GM13976 (cell line): ENCODE data around the gene KLHL29.

Experiments used
- DNase-seq: peaks from one replicate; pipeline ENCODE4 v3.0.0; 2012; ENCODE audit warnings: low spot score
- in situ Hi-C: fragments of 300-500 bp; cut with MboI; formaldehyde crosslinking; loops from one replicate; pipeline ENCODE4 v1.12.0; 2022; ENCODE audit warnings: low sequenced_read_pairs, mixed read lengths, inconsistent platforms; ENCODE audit not compliant: unreplicated experiment
- TF ChIP-seq, protein P1 (sequence below): IDR thresholded peaks from 2 replicates; pipeline ENCODE4 v1.5.1; 2012; ENCODE audit warnings: borderline replicate concordance, mild to moderate bottlenecking; ENCODE audit not compliant: insufficient read depth; ENCODE audit errors: extremely low read depth, missing control alignments, control extremely low read depth

Gene KLHL29

GRCh38 chr2:23378496-23378895 lies 6.5 kb upstream of the KLHL29 start:
- TF ChIP-seq, protein P1, sequence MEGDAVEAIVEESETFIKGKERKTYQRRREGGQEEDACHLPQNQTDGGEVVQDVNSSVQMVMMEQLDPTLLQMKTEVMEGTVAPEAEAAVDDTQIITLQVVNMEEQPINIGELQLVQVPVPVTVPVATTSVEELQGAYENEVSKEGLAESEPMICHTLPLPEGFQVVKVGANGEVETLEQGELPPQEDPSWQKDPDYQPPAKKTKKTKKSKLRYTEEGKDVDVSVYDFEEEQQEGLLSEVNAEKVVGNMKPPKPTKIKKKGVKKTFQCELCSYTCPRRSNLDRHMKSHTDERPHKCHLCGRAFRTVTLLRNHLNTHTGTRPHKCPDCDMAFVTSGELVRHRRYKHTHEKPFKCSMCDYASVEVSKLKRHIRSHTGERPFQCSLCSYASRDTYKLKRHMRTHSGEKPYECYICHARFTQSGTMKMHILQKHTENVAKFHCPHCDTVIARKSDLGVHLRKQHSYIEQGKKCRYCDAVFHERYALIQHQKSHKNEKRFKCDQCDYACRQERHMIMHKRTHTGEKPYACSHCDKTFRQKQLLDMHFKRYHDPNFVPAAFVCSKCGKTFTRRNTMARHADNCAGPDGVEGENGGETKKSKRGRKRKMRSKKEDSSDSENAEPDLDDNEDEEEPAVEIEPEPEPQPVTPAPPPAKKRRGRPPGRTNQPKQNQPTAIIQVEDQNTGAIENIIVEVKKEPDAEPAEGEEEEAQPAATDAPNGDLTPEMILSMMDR, result no peak
- in situ Hi-C loops, result no loop called here
- DNase-seq, result no peak

GRCh38 chr2:23379220-23379695 lies 5.7 kb upstream of the KLHL29 start:
- TF ChIP-seq, protein P1, result no peak
- in situ Hi-C loops, result no loop called here

DNA sequence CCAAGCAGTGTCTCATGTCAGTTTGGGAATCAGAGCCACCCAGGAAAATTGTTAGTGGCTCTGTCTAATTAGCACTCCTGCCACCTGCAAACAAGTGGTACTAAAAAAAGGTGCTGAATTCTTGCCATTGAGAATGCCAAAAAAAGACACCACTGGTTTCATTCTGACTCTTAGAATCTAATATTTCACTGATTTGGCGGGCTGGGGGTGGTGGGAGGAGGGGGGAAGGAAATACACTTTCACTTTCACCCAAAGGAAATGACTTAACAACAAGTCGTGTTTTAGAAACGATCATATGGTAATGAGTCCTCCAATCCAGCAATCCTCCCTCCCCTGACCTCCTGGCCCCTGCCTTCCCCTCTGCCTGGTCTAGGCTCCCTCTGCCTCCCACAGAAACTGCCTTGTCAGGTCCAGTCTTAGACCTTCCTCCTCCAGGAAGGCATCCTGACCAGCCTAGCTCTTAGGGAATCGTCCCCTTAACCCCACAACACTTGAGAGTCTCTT lies 4.4 kb upstream of the KLHL29 start:
- TF ChIP-seq, protein P1, result no peak
- in situ Hi-C loops, result no loop called here
- DNase-seq, result peak; percentile 68

More at GRCh38 chr2:23379220-23379695, 5.7 kb upstream of the KLHL29 start:
- no peak for DNase-seq

DNA sequence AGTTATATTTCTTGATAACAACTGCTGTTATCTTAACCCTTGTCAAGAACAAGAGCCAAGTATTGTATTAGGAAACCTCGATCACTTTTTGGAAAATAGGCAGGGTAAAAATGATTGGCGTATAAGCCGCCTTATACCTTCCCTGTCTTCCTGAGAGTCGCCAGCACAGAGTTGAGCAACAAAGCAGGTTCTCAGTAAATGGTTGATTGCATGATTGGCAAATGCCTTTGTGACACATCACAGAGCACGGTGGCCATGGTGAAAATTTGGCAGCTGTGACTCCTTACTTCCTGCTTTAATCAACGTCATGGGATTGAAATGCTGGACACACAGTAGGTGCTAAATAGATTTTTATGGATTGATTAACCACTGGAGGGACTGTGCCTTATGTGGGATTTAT lies 3.9 kb upstream of the KLHL29 start:
- TF ChIP-seq, protein P1, result no peak
- in situ Hi-C loops, result no loop called here
- DNase-seq, result no peak

GRCh38 chr2:23381485-23381884 lies 3.5 kb upstream of the KLHL29 start:
- no peak for DNase-seq
- TF ChIP-seq, protein P1, result no peak
- in situ Hi-C loops, result no loop called here

DNA sequence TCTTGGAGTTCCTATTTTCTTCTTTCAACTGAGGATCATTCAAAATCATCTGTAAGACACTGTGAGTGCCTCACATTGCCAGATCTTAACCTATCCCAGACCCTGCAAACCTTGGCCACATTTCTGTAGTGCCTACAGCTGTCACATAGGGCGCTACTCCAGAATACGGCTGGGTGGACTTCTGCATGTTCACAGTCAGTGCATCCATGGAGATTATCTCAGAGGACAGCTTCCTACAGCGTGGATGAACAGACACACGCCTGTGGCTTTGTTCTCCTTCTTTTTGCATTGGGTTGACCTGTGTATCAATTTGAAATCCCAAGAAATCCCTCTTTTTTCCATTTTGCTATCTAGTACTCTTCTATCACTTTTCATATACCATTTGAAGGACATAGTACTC lies 1.9 kb upstream of the KLHL29 start:
- in situ Hi-C loops, result no loop called here
- no peak for DNase-seq
- TF ChIP-seq, protein P1, result no peak

DNA sequence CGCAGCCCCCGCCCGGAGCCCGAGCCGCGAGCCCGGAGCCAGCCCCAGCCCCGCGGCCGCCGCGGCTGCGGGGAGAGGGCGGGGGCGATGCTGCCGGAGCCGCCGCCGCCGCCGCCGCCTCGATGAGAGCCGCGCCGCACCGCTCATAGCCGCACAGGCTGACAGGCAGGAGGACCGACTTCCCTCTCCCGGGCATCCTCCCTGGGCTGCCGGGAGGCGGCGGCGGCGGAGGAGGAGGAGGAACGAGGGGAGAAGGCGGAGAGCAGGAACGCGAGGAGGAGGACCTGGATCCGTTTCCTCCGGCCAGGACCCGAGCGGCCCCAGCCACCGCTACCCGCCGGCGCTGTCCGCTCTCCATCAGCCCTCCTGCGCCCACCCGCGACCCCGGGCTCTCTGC lies 370 bp downstream of the KLHL29 start:
- DNase-seq, result peak; percentile 59
- TF ChIP-seq, protein P1, result no peak
- in situ Hi-C loops, result no loop called here
